Stimulated activated CD4-positive, alpha-beta T cell treated with anti-CD3 and anti-CD28 coated beads, TNF-alpha, amount 100 ng/mL, for 4 hours (primary cell): ENCODE data around the gene DUSP23.

Experiments used
- DNase-seq, 3 experiments: peaks; one replicate each; pipeline ENCODE4 v3.0.0-alpha.2; 2020; ENCODE audit warnings: low read depth in 3 of 3

DUSP23 gene

GRCh38 chr1:159786465-159786864 lies 5.7 kb downstream of the DUSP23 start:
- DNase-seq, result no peak

- no peak for DNase-seq
These were observed 6.2 kb downstream of the DUSP23 start for GRCh38 chr1:159786966-159787365.

- no peak for DNase-seq
These were observed 9.6 kb downstream of the DUSP23 start for GRCh38 chr1:159790237-159790917.

- DNase-seq, result no peak
These were observed 10.3 kb downstream of the DUSP23 start for GRCh38 chr1:159791031-159791430.

GRCh38 chr1:159791461-159791860 lies 10.7 kb downstream of the DUSP23 start:
- DNase-seq, result no peak

- no peak for DNase-seq
These were observed 14.8 kb downstream of the DUSP23 start for GRCh38 chr1:159795534-159795933.

- peak in 1 of 3 experiments; percentile 4 for DNase-seq
These were observed 18.1 kb downstream of the DUSP23 start for GRCh38 chr1:159798893-159799292.

- no peak for DNase-seq
These were observed 18.8 kb downstream of the DUSP23 start for GRCh38 chr1:159799446-159799985.

- no peak for DNase-seq
These were observed 19.6 kb downstream of the DUSP23 start for GRCh38 chr1:159800177-159800930.

GRCh38 chr1:159802111-159802510 lies 21.3 kb downstream of the DUSP23 start, which contains the start of gene FCRL6:
TSS of gene FCRL6 (plus strand) at chr1:159802360. CDS start at chr1:159802425, 65 bp downstream.
- DNase-seq, result no peak

GRCh38 chr1:159803956-159804689 lies 23.4 kb downstream of the DUSP23 start:
- no peak for DNase-seq

GRCh38 chr1:159804924-159805323 lies 24.2 kb downstream of the DUSP23 start:
- DNase-seq, result no peak

GRCh38 chr1:159815926-159816325 lies 35.2 kb downstream of the DUSP23 start:
- DNase-seq, result no peak

- DNase-seq, result no peak
These were observed 36.7 kb downstream of the DUSP23 start for GRCh38 chr1:159817276-159818041.

- DNase-seq, result no peak
These were observed 40.6 kb downstream of the DUSP23 start for GRCh38 chr1:159821171-159821867.

GRCh38 chr1:159823406-159823805 lies 42.6 kb downstream of the DUSP23 start:
- no peak for DNase-seq

- no peak for DNase-seq
These were observed 44.8 kb downstream of the DUSP23 start for GRCh38 chr1:159825564-159825963.

GRCh38 chr1:159826441-159827101 lies 45.8 kb downstream of the DUSP23 start, which contains the start of gene SLAMF8:
TSS of gene SLAMF8 (plus strand) at chr1:159826873. CDS start at chr1:159826899, 26 bp downstream.
- peak; percentile 4 to 10 (median 6) for DNase-seq

- DNase-seq, result no peak
These were observed 46.3 kb downstream of the DUSP23 start for GRCh38 chr1:159827102-159827490.

GRCh38 chr1:159827549-159827948 lies 46.8 kb downstream of the DUSP23 start:
- DNase-seq, result no peak
